Measurements from ENCODE around the gene DOCK3. TPM values are rescaled to one million over a fixed set of nuclear protein-coding genes. Genes with fewer than 3 reads are reported as not detected.

DOCK3 gene
- total and polyA plus RNA-seq, 2 donors (not counting 3 experiments of a cell fraction or from before 2014, with no cell fraction given) = 0.08 to 0.13 TPM

GRCh38 chr3:50651445-50651844, 23.3 kb upstream of the DOCK3 start:
- Histone ChIP-seq H3K27ac (ENCODE audit: insufficient read depth, low read depth, low read length) (no peak overlapping the region), H3K4me2 (ENCODE audit: insufficient read depth, low read length) (no peak overlapping the region), H3K4me1 (ENCODE audit: control insufficient read depth, extremely low read depth, insufficient read depth, low read length) (no peaks in the 10 kb centered on the region), H3K79me2 (ENCODE audit: control insufficient read depth, insufficient read depth, low read length) (no peaks in the 10 kb centered on the region), H2AFZ (ENCODE audit: low read depth, low read length) (no peak overlapping the region), H3K36me3 (ENCODE audit: control insufficient read depth in 2 of 2, extremely low read depth in 1 of 2, insufficient read depth in 2 of 2, low read length in 2 of 2) (peaks cover 0 to 1% of the 10 kb centered on the region in 2 experiments), H3K4me3 (replicated peaks in 1 of 3; ENCODE audit: insufficient read depth in 1 of 3, low read depth in 1 of 3, low read length in 3 of 3) (no peak overlapping the region), H3K9me3 (replicated peaks; ENCODE audit: control insufficient read depth, insufficient read depth, low read length) (no peaks in the 10 kb centered on the region), H3K9me1 (replicated peaks; ENCODE audit: control insufficient read depth, extremely low read depth, insufficient read depth, low read length) (no peaks in the 10 kb centered on the region), H4K20me1 (replicated peaks; ENCODE audit: control insufficient read depth, extremely low read depth, insufficient read depth, low read length) (no peaks in the 10 kb centered on the region), H3K9ac (replicated peaks; ENCODE audit: extremely low read depth, insufficient read depth, low read length) (no peak overlapping the region), H3K27me3 (ENCODE audit: control insufficient read depth in 2 of 2, insufficient read depth in 2 of 2, low read length in 2 of 2) (no peaks in the 10 kb centered on the region)
- intact Hi-C loops (cut with micrococcal nuclease) = no loop called here
- ChIA-PET POLR2A (no interaction called here), CTCF (interaction anchor here (1.4 to 4.0 kb wide), 3 partner anchors 15 to 35 kb away, joined by 4 to 65 read pairs (median 20); partner anchors contain the start of gene MAPKAPK3)
- TF ChIP-seq, protein P1, sequence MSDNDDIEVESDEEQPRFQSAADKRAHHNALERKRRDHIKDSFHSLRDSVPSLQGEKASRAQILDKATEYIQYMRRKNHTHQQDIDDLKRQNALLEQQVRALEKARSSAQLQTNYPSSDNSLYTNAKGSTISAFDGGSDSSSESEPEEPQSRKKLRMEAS (IDR thresholded peaks at IDR 0.05; ENCODE audit: insufficient read depth, insufficient read length) = no peak
- TF ChIP-seq MYC (IDR thresholded peaks at IDR 0.05; ENCODE audit: low read depth, low read length) (no peak), POLR2A (IDR thresholded peaks at IDR 0.05; ENCODE audit: low read depth, low read length) (no peak), JUN (IDR thresholded peaks at IDR 0.05; ENCODE audit: borderline replicate concordance, insufficient read depth, insufficient read length, low read depth) (no peak), FOS (IDR thresholded peaks at IDR 0.05; ENCODE audit: borderline replicate concordance, insufficient read depth, low read length) (no peak), GATA2 (IDR thresholded peaks at IDR 0.05; ENCODE audit: insufficient read depth, insufficient read length, low read depth, low read length) (no peak), POLR2AphosphoS5 (IDR thresholded peaks at IDR 0.05; ENCODE audit: insufficient read depth, low read depth, low read length) (no peak), EZH2 (IDR thresholded peaks at IDR 0.05; ENCODE audit: borderline replicate concordance, low read depth, low read length, severe bottlenecking) (no peak)
- TF ChIP-seq, protein P2, sequence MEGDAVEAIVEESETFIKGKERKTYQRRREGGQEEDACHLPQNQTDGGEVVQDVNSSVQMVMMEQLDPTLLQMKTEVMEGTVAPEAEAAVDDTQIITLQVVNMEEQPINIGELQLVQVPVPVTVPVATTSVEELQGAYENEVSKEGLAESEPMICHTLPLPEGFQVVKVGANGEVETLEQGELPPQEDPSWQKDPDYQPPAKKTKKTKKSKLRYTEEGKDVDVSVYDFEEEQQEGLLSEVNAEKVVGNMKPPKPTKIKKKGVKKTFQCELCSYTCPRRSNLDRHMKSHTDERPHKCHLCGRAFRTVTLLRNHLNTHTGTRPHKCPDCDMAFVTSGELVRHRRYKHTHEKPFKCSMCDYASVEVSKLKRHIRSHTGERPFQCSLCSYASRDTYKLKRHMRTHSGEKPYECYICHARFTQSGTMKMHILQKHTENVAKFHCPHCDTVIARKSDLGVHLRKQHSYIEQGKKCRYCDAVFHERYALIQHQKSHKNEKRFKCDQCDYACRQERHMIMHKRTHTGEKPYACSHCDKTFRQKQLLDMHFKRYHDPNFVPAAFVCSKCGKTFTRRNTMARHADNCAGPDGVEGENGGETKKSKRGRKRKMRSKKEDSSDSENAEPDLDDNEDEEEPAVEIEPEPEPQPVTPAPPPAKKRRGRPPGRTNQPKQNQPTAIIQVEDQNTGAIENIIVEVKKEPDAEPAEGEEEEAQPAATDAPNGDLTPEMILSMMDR (IDR thresholded peaks at IDR 0.05; ENCODE audit: extremely low read depth in 1 of 2, insufficient read depth in 1 of 2, low read depth in 1 of 2, low read length in 2 of 2) = no peak
- dilution Hi-C loops (cut with MboI; ENCODE audit: extremely low pct_ligation_motif_present, low sequenced_read_pairs) = no loop called here
- no TSS peak for BruUV-seq (replicated peaks)
- DNase-seq (ENCODE audit: low read depth, low spot score) (no peak), FAIRE-seq (no peak)

All from endothelial cell of umbilical vein (primary cell).